Thyroid gland (tissue), 4 donors: ENCODE data around the gene NF1.

Experiments used
- CTCF ChIP-seq, 6 experiments: fragments of 200-600 bp in 3 of 6; fragments of 450-650 bp in 3 of 6; sonication (generic) in 3 of 6; IDR thresholded peaks; one replicate each; pipeline ENCODE4 v1.5.1; 2016 to 2019; ENCODE audit warnings: antibody characterized with exemption in 6 of 6, mild to moderate bottlenecking in 2 of 6, inconsistent platforms in 1 of 6, moderate library complexity in 1 of 6
- POLR2A ChIP-seq, 2 donors: fragments of 450-650 bp; IDR thresholded peaks; one replicate each; pipeline ENCODE4 v1.6.1; 2017; ENCODE audit warnings: antibody characterized with exemption in 2 of 2, mild to moderate bottlenecking in 2 of 2, moderate library complexity in 1 of 2

- no peak for TF ChIP-seq POLR2A (IDR thresholded peaks at IDR 0.05)
- TF ChIP-seq CTCF (IDR thresholded peaks at IDR 0.05), result no peak
These were observed 16.5 kb upstream of the NF1 start for GRCh38 chr17:31078290-31078689.
